PC-9 (cell line): ENCODE data around the gene ST6GALNAC6. TPM values are rescaled to one million over a fixed set of nuclear protein-coding genes. Genes with fewer than 3 reads are reported as not detected.

ENCODE experiments used
- BruUV-seq: library from RNA; stranded (reverse); fragments of 400-500 nt; replicated peaks from 2 replicates; lab custom pipeline; 2021; lab: Mats Ljungman, UMichigan
- CTCF ChIA-PET: fragments of 300-600 bp; sonication (Branson Sonifier 250); formaldehyde crosslinking; loops from one replicate; lab custom pipeline; 2022; ENCODE audit warnings: antibody characterized with exemption; lab: Charles Lee
- POLR2A ChIA-PET: fragments of 300-600 bp; sonication (Branson Sonifier 250); formaldehyde crosslinking; loops from one replicate; lab custom pipeline; 2022; ENCODE audit warnings: antibody characterized with exemption; ENCODE audit not compliant: unreplicated experiment; lab: Charles Lee
- DNase-seq, 2 experiments: peaks; one replicate each; pipeline versions ENCODE4 v3.0.0 to v3.0.0-alpha.2; 2015 to 2022; ENCODE audit warnings: mixed read lengths in 1 of 2
- H2AFZ ChIP-seq: fragments of 200-600 bp; sonication (generic); 2 replicates; pipeline ENCODE4 v1.8.1; 2017; ENCODE audit warnings: antibody characterized with exemption
- H3F3A ChIP-seq: fragments of 200-600 bp; sonication (generic); 2 replicates; pipeline ENCODE4 v1.8.1; 2017; ENCODE audit warnings: antibody characterized with exemption, mild to moderate bottlenecking, low read depth; ENCODE audit not compliant: insufficient read depth
- H3K27ac ChIP-seq: fragments of 200-600 bp; sonication (generic); 2 replicates; pipeline ENCODE4 v1.6.1; 2016; ENCODE audit warnings: mixed run types
- H3K27me3 ChIP-seq: fragments of 200-600 bp; sonication (generic); 2 replicates; pipeline ENCODE4 v1.6.1; 2016; ENCODE audit warnings: low read depth, mixed run types; ENCODE audit not compliant: insufficient read depth
- H3K36me3 ChIP-seq: fragments of 200-600 bp; sonication (generic); 2 replicates; pipeline ENCODE4 v1.6.1; 2016; ENCODE audit warnings: low read depth, mixed run types
- H3K4me1 ChIP-seq: fragments of 200-600 bp; sonication (generic); replicated peaks from 2 replicates; pipeline ENCODE4 v1.6.1; 2016; ENCODE audit warnings: mixed run types; ENCODE audit not compliant: insufficient read depth
- H3K4me2 ChIP-seq: fragments of 200-600 bp; sonication (generic); 2 replicates; pipeline ENCODE4 v1.6.1; 2017; ENCODE audit warnings: mixed run types
- H3K4me3 ChIP-seq: fragments of 200-600 bp; sonication (generic); 2 replicates; pipeline ENCODE4 v1.6.1; 2016; ENCODE audit warnings: mixed run types
- H3K79me2 ChIP-seq: fragments of 200-600 bp; sonication (generic); 2 replicates; pipeline ENCODE4 v1.6.1; 2017; ENCODE audit warnings: low read depth, mixed run types
- H3K9me2 ChIP-seq: fragments of 200-600 bp; sonication (generic); 2 replicates; pipeline ENCODE4 v1.8.1; 2017; ENCODE audit warnings: mild to moderate bottlenecking; ENCODE audit not compliant: insufficient read depth
- H3K9me3 ChIP-seq: fragments of 200-600 bp; sonication (generic); 2 replicates; pipeline ENCODE4 v1.8.1; 2016; ENCODE audit warnings: low read depth; ENCODE audit not compliant: insufficient read depth
- H4K20me1 ChIP-seq: fragments of 200-600 bp; sonication (generic); 2 replicates; pipeline ENCODE4 v1.8.1; 2017; ENCODE audit not compliant: insufficient read depth
- CTCF ChIP-seq: fragments of 200-600 bp; sonication (generic); conservative IDR thresholded peaks from 2 replicates; pipeline ENCODE4 v1.6.1; 2017; ENCODE audit warnings: mixed run types, antibody characterized with exemption, mild to moderate bottlenecking, moderate library complexity
- EZH2 ChIP-seq: fragments of 200-600 bp; sonication (generic); IDR thresholded peaks from 2 replicates; pipeline ENCODE4 v1.8.0; 2017; ENCODE audit warnings: antibody characterized with exemption, low read depth
- intact Hi-C: fragments of 100-400 bp; cut with micrococcal nuclease; formaldehyde crosslinking; loops from one replicate; pipeline ENCODE4 v1.10.0; 2022; ENCODE audit not compliant: unreplicated experiment
- total RNA-seq: library from RNA; stranded (reverse); gene quantifications from 2 replicates; pipeline ENCODE4 v1.2.3, GENCODE V29; 2021

The ST6GALNAC6 gene
- total RNA-seq, 1 experiment from 2014 or later: 23.3 TPM

GRCh38 chr9:127878652-127879390 is 20.6 kb downstream of the ST6GALNAC6 start:
- H3K36me3 ChIP-seq: no peaks in the 10 kb centered on the region
- peaks cover 19% of the 10 kb centered on the region; the same call in 1 of the 2 replicates for H3K4me1 ChIP-seq
- ChIA-PET CTCF (interaction anchor here (0.6 kb wide), 1 partner anchor 181 kb away, joined by 3 read pairs; no protein-coding TSS in a partner anchor), POLR2A (interaction anchor here (0.8 kb wide), 1 partner anchor 952 kb away, joined by 12 read pairs; no protein-coding TSS in a partner anchor)
- no peaks in the 10 kb centered on the region for H3K9me2 ChIP-seq
- no peaks in the 10 kb centered on the region for H4K20me1 ChIP-seq
- DNase-seq: no peak
- H3K27ac ChIP-seq: no peak overlapping the region
- H3K4me2 ChIP-seq: no peak overlapping the region
- no TSS peak for BruUV-seq
- H3K9me3 ChIP-seq: no peaks in the 10 kb centered on the region
- no peak overlapping the region for H3K4me3 ChIP-seq
- H2AFZ ChIP-seq: no peak overlapping the region
- no peaks in the 10 kb centered on the region for H3F3A ChIP-seq
- intact Hi-C loops: no loop called here
- TF ChIP-seq EZH2 (no peak), CTCF (no peak)
- H3K79me2 ChIP-seq: no peaks in the 10 kb centered on the region
- no peaks in the 10 kb centered on the region for H3K27me3 ChIP-seq

- Histone ChIP-seq H3K4me2 (peak overlapping the region; percentile 95), H3K4me3 (peak overlapping the region; percentile 62; the same call in 1 of the 2 replicates), H3K9me2 (no peaks in the 10 kb centered on the region), H3K79me2 (no peaks in the 10 kb centered on the region), H3F3A (no peaks in the 10 kb centered on the region), H3K4me1 (peaks cover 19% of the 10 kb centered on the region; the same call in 1 of the 2 replicates), H2AFZ (peak overlapping the region; percentile 87), H3K36me3 (no peaks in the 10 kb centered on the region), H3K27me3 (no peaks in the 10 kb centered on the region), H3K27ac (no peak overlapping the region), H3K9me3 (no peaks in the 10 kb centered on the region), H4K20me1 (no peaks in the 10 kb centered on the region)
- TF ChIP-seq EZH2 (no peak), CTCF (no peak)
- intact Hi-C loops: no loop called here
- BruUV-seq: no TSS peak
- no peak for DNase-seq
- CTCF ChIA-PET: interaction anchor here (0.5 to 0.6 kb wide), 2 partner anchors 180 to 360 kb away, joined by 3 read pairs; no protein-coding TSS in a partner anchor
- POLR2A ChIA-PET: interaction anchor here (0.5 to 0.8 kb wide), 2 partner anchors 11 to 951 kb away, joined by 3 to 12 read pairs; no protein-coding TSS in a partner anchor
These were observed 21.3 kb downstream of the ST6GALNAC6 start for GRCh38 chr9:127878001-127878651.

GRCh38 chr9:127877566-127877998 is 21.8 kb downstream of the ST6GALNAC6 start, which contains the start of gene AK1:
TSS of gene AK1 (minus strand) at chr9:127877675. CDS start at chr9:127874617, 3,058 bp downstream.
- BruUV-seq: no TSS peak
- Histone ChIP-seq H3K9me3 (no peaks in the 10 kb centered on the region), H3K4me1 (peaks cover 19% of the 10 kb centered on the region; the same call in 1 of the 2 replicates), H3K36me3 (no peaks in the 10 kb centered on the region), H3K4me3 (peak within 1 kb of the TSS; percentile 62), H3F3A (no peaks in the 10 kb centered on the region), H2AFZ (peak within 1 kb of the TSS; percentile 87), H4K20me1 (no peaks in the 10 kb centered on the region), H3K79me2 (no peaks in the 10 kb centered on the region), H3K27ac (no peak within 1 kb of the TSS), H3K9me2 (no peaks in the 10 kb centered on the region), H3K27me3 (no peaks in the 10 kb centered on the region), H3K4me2 (peak within 1 kb of the TSS; percentile 95)
- no peak for TF ChIP-seq EZH2
- no peak for TF ChIP-seq CTCF
- intact Hi-C loops: no loop called here
- ChIA-PET CTCF (interaction anchor here (0.5 kb wide), 1 partner anchor 359 kb away, joined by 3 read pairs; no protein-coding TSS in a partner anchor), POLR2A (interaction anchor here (0.5 to 0.6 kb wide), 2 partner anchors 12 to 173 kb away, joined by 3 to 6 read pairs; no protein-coding TSS in a partner anchor)
- peak in 1 of 2 experiments; percentile 74 for DNase-seq
